Activated naive CD8-positive, alpha-beta T cell treated with anti-CD3 and anti-CD28 coated beads for 36 hours (primary cell): ENCODE results near the gene COL4A2. TPM values are rescaled to one million over a fixed set of nuclear protein-coding genes. Genes with fewer than 3 reads are reported as not detected.
"Not testable (repeated sequence)": the region's sequence is repeated elsewhere in the genome, so short reads cannot be mapped to it uniquely, and the experiment has no call there.

Experiments
- DNase-seq: peaks from one replicate; pipeline ENCODE4 v3.0.0; 2021
- H3K27ac Mint-ChIP-seq: one replicate; pipeline ENCODE4 v1.8.0; 2022; ENCODE audit warnings: mild to moderate bottlenecking, moderate library complexity, mixed read lengths
- H3K27me3 Mint-ChIP-seq: one replicate; pipeline ENCODE4 v1.8.0; 2022; ENCODE audit warnings: mild to moderate bottlenecking, mixed read lengths
- H3K36me3 Mint-ChIP-seq: one replicate; pipeline ENCODE4 v1.8.0; 2021; ENCODE audit warnings: mild to moderate bottlenecking, mixed read lengths
- H3K4me1 Mint-ChIP-seq: one replicate; pipeline ENCODE4 v1.8.0; 2021; ENCODE audit warnings: mixed read lengths
- H3K4me3 Mint-ChIP-seq: one replicate; pipeline ENCODE4 v1.8.0; 2022; ENCODE audit warnings: mild to moderate bottlenecking, moderate library complexity, mixed read lengths
- H3K9me3 Mint-ChIP-seq: one replicate; pipeline ENCODE4 v1.8.0; 2022; ENCODE audit warnings: mixed read lengths
- total RNA-seq, 2 experiments: library from RNA; stranded (reverse); gene quantifications; one replicate each; pipeline ENCODE4 v1.2.3, GENCODE V29; 2021

COL4A2 gene
- total RNA-seq, 2 experiments from 2014 or later, result not detected

DNA sequence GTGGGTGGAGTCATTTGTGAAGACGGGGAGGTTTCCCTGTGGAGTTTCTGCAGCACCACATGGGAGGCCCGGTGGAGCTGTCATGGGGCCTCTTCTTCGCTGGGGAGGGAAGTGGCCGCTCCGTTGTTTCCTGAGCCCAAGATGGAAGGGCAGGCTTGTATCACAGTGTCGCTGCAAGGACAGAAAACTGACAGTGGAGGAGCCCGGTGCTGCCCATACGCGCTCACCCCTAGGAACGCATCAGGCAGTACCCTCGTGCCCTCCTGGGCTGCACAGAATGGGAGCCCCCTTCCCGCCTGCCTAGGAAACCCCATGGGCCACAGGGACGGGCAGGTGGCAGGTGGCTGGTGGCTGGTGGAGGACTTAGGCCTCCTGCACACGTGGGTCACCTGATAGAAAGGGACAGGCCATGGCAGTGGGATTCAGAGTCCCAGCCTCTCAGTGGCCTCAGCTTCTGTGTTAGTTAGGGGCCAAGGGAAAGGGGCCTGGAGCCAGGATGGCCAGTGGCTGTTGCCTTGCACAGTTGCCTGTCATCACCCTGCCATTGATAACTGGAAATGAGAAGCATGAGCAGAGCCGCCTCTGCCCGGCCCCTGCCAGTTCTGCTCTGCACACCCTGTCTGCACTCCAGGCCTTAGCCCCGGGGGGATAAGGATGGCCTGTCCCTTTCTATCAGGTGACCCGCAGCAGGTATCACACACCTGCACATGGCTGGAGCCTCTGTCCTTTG lies 7.6 kb downstream of the COL4A2 start:
- DNase-seq, result no peak
- H3K36me3 Mint-ChIP-seq, result no peaks in the 10 kb centered on the region
- no peaks in the 10 kb centered on the region for H3K9me3 Mint-ChIP-seq
- H3K27ac Mint-ChIP-seq, result no peak overlapping the region
- no peak overlapping the region for H3K4me3 Mint-ChIP-seq
- H3K4me1 Mint-ChIP-seq, result peaks cover 2% of the 10 kb centered on the region
- H3K27me3 Mint-ChIP-seq, result peaks cover 69% of the 10 kb centered on the region

DNA sequence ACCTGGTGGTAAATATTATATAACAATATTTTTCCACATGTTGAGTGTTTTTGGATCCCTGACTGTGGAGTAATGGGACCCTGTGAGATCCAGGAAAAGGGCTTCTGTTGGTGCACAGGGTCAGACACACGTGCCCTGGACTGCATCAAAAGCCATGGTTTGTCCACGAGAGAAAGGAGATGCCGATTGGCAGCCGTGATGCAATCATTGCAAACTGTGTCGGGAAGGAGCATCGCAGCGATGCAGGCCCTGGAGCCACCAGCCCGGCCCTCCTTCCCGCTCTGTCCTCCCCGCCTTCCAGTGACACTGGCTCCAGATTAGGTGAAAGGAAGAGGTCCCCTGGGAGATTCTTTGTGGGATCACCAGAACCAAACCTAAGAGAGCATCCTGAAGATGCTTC lies 9.1 kb downstream of the COL4A2 start:
- no peak overlapping the region for H3K4me3 Mint-ChIP-seq
- H3K27ac Mint-ChIP-seq, result no peak overlapping the region
- H3K36me3 Mint-ChIP-seq, result no peaks in the 10 kb centered on the region
- DNase-seq, result no peak
- peaks cover 56% of the 10 kb centered on the region for H3K27me3 Mint-ChIP-seq
- H3K4me1 Mint-ChIP-seq, result peaks cover 6% of the 10 kb centered on the region
- H3K9me3 Mint-ChIP-seq, result no peaks in the 10 kb centered on the region

DNA sequence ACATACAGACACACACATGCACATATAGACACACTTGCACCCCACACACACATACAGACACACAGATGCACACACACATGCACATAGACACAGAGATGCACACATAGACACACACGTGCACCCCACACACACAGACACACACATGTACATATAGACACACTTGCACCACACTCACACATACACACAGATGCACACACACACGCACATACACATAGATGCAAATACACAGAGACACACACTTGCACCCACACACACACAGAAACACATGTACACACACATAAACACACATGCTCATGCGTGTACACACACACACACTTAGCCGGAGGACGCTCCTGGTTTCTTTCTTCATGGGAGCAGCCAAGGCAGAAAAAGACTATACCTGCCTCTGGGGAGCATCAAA lies 10.0 kb downstream of the COL4A2 start:
- H3K4me3 Mint-ChIP-seq, result no peak overlapping the region
- H3K4me1 Mint-ChIP-seq, result peaks cover 6% of the 10 kb centered on the region
- peaks cover 56% of the 10 kb centered on the region for H3K27me3 Mint-ChIP-seq
- no peak overlapping the region for H3K27ac Mint-ChIP-seq
- no peaks in the 10 kb centered on the region for H3K36me3 Mint-ChIP-seq
- DNase-seq, result no peak
- no peaks in the 10 kb centered on the region for H3K9me3 Mint-ChIP-seq

DNA sequence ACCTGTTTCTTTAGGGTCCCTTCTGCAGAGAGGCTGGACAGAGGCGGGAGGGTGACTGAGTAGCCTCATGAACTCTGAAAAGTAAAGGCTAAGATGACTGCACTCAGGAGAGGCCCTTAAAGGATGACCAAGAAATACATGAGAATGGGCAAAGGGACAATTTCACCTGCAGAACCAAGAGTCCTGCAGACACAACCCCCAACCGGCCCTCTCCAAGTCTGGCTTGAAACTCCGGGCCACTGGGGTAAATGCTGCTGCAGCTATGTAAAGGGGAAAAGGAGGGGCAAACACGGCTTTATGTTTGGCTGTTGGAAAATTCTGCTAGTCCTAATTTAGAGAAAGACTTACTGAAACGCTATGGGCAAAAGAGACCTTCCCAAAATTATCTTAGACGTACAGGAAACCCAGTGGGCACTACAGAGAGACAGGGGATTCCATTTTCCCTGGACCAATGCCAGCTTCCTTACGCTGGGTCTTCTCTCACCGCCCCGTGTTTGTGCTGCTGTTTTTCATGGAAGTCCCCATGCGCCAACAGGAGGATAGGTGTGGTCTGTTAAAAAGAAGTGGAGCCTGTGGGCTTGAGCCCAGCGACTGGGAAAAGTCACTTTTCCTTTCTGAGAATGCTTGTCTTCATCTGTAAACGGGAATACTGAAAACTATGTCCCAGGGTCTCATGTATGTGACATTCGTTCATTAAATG lies 10.6 kb downstream of the COL4A2 start:
- no peak for DNase-seq
- Mint-ChIP-seq H3K27me3 (peaks cover 56% of the 10 kb centered on the region), H3K9me3 (no peaks in the 10 kb centered on the region), H3K4me1 (peaks cover 6% of the 10 kb centered on the region), H3K4me3 (no peak overlapping the region), H3K27ac (no peak overlapping the region), H3K36me3 (no peaks in the 10 kb centered on the region)

DNA sequence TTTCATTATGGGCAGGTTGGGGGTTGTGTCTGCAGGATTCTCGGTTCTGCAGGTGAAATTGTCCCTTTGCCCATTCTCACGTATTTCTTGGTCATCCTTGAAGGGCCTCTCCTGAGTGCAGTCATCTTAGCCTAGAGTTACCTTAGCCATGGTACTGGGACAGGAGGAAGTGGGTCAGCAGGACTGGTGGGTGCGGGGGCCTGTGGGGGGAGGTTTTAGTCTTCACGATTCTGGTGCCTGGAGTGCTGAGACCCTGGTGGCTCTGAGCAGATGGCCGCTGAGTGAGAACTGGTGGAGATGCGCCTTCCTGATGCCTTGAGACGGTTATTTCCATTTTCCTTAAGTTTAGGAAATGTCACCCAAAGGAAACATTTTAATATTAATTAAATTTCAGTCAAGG lies 11.8 kb downstream of the COL4A2 start:
- Mint-ChIP-seq H3K9me3 (no peaks in the 10 kb centered on the region), H3K36me3 (no peaks in the 10 kb centered on the region), H3K27me3 (peaks cover 54% of the 10 kb centered on the region), H3K27ac (no peak overlapping the region), H3K4me1 (peaks cover 6% of the 10 kb centered on the region), H3K4me3 (no peak overlapping the region)
- no peak for DNase-seq

DNA sequence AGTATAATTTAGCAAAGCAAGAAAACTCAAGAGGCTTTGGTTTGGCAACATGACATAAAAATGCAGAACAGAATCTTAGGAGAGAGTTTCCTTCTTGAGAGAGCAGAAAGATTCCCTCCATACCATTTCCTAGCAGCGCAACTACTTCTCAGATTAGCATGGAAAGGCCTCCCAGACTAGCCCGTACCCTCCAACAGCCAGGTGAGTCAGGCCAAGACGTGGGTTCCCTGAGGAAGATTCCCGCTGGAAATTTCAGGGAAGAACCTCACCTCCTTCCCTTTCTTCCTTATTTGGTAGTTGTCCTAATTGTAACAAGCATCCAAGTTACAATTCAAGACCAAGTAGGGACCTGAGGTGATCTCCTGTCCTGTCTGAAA lies 12.3 kb downstream of the COL4A2 start:
- no peaks in the 10 kb centered on the region for H3K36me3 Mint-ChIP-seq
- no peak overlapping the region for H3K4me3 Mint-ChIP-seq
- DNase-seq, result no peak
- no peak overlapping the region for H3K27ac Mint-ChIP-seq
- H3K4me1 Mint-ChIP-seq, result peaks cover 6% of the 10 kb centered on the region
- H3K27me3 Mint-ChIP-seq, result peaks cover 54% of the 10 kb centered on the region
- no peaks in the 10 kb centered on the region for H3K9me3 Mint-ChIP-seq

DNA sequence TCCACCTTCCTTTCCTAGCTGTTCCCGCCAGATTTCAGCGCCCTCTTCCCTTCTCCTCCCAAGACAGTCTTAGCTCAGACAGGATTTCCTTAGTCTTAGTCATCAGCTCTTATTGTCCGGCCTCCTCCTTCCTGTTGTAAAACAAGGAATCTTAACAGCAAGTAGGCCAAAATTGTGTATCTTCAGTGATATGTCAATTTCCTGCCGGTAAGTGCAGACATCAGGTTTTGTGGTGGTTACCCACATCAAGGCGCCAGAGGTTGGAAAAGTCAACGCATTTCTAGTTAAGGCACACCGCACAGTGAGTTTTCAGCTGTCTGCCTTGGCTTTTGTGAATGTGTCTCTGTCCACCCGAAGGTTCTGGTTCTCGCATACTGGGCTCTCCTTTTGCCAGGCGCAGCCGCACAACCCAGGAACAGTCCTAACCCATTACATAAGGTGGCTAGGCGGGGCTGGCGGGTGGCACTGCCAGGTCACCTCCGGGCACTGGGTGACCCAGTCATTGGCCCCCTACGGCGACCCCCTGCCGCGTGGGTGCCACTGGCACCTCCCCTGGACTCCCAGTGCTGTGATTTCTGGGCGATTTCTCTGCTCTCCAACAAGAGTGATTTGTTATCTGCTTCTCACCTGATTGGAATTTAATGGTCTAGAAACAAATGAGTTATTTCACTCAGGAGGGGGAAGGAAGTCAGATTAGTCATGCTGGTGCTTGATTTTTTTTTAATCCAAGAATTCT lies 12.9 kb downstream of the COL4A2 start:
- Mint-ChIP-seq H3K4me3 (no peak overlapping the region), H3K27me3 (peaks cover 58% of the 10 kb centered on the region), H3K27ac (no peak overlapping the region), H3K36me3 (no peaks in the 10 kb centered on the region), H3K9me3 (no peaks in the 10 kb centered on the region), H3K4me1 (peaks cover 6% of the 10 kb centered on the region)
- DNase-seq, result peak; percentile 30

DNA sequence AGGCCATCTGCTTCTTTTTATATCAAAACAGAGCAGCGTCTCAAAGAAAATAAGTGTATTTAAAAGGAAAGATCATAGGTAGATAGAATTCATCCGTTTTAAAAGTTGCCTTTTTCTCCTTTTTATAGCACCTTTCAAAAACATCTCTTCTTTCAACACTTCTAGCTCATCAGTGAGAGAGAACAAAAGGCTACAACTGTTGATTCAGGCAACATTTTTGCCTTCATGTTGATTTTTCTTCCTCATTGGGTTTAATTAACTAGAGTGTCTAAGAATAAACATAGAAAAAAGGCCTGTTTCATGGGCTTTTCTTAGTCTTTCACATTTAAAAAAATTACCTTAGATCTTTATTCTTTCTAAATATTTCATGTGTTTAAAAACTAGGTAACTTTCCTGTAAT lies 13.6 kb downstream of the COL4A2 start:
- H3K27me3 Mint-ChIP-seq, result peaks cover 60% of the 10 kb centered on the region
- H3K4me3 Mint-ChIP-seq, result no peak overlapping the region
- H3K36me3 Mint-ChIP-seq, result no peaks in the 10 kb centered on the region
- H3K27ac Mint-ChIP-seq, result no peak overlapping the region
- peaks cover 6% of the 10 kb centered on the region for H3K4me1 Mint-ChIP-seq
- DNase-seq, result no peak
- H3K9me3 Mint-ChIP-seq, result no peaks in the 10 kb centered on the region

DNA sequence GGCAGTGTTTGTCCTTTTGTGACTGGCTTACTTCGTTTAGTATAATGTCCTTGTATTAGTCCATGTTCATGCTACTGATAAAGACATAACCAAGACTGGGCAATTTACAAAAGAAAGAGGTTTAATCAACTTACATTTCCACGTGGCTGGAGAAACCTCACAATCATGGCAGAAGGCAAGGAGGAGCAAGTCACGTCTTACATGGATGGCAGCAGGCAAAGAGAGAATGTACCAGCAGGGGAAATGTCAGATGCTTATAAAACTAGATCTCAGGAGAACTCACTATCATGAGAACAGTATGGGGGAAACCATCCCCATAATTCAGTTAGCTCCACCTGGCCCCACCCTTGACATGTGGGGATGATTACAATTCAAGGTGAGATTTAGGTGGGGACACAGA lies 14.5 kb downstream of the COL4A2 start:
- H3K27ac Mint-ChIP-seq, DNase-seq, H3K9me3 Mint-ChIP-seq, H3K4me3 Mint-ChIP-seq, H3K36me3 Mint-ChIP-seq, H3K4me1 Mint-ChIP-seq: not testable (repeated sequence)
- peaks cover 67% of the 10 kb centered on the region for H3K27me3 Mint-ChIP-seq

DNA sequence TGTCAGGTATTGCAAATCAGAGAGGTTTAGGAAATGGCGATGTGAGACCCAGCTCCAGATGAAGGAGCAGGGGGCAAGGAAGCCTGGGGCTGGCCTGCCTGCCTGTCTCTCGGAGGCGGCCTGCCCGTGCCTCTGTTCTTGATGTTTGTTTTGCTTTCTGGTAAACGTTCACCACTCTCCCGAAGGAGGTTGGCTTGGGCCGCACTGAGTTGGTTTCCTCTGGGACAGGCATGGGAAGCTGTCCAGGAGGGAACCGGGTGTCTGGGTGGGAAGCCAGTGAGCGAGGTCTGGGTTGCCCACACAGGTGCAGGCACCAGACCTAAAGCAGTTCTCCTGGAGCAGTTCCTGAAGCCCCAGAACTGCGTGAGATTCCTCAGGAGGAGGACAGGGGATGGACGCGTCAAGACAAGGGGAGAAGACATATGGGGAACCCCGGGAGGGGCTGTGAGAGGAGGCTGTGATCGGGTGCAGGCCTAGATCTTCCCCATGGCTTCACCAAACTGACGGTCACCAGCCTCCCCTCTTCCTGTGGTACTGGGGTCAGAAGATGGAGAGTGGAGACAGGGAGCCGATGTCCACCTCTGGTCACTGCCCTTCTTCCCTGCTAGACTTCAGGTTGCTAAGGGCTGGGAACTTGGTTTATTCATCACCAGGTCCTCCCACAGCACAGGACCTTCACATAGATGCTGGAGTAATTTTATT lies 15.2 kb downstream of the COL4A2 start:
- Mint-ChIP-seq H3K27me3 (peaks cover 69% of the 10 kb centered on the region), H3K27ac (no peak overlapping the region), H3K36me3 (no peaks in the 10 kb centered on the region), H3K4me1 (peaks cover 6% of the 10 kb centered on the region), H3K9me3 (no peaks in the 10 kb centered on the region), H3K4me3 (no peak overlapping the region)
- no peak for DNase-seq

DNA sequence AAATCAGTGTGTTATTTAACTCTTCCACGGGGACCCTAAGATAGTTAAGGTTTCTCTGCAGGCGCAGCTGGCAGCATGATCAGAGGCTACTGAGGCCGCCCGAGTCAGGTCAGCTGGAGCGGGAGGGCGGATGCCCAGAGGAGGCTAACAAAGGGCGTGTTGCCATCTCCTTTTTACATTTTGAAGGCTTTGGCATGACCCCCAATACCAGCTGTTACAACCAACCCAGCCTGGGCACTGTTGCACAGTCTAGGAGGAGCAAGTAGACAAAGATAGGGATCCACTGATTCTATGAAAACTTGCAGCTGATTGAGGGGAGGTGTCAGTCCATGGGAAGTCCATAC lies 15.7 kb downstream of the COL4A2 start:
- Mint-ChIP-seq H3K9me3 (no peaks in the 10 kb centered on the region), H3K27ac (no peak overlapping the region), H3K4me3 (no peak overlapping the region), H3K4me1 (peaks cover 6% of the 10 kb centered on the region), H3K27me3 (peaks cover 73% of the 10 kb centered on the region), H3K36me3 (no peaks in the 10 kb centered on the region)
- no peak for DNase-seq

DNA sequence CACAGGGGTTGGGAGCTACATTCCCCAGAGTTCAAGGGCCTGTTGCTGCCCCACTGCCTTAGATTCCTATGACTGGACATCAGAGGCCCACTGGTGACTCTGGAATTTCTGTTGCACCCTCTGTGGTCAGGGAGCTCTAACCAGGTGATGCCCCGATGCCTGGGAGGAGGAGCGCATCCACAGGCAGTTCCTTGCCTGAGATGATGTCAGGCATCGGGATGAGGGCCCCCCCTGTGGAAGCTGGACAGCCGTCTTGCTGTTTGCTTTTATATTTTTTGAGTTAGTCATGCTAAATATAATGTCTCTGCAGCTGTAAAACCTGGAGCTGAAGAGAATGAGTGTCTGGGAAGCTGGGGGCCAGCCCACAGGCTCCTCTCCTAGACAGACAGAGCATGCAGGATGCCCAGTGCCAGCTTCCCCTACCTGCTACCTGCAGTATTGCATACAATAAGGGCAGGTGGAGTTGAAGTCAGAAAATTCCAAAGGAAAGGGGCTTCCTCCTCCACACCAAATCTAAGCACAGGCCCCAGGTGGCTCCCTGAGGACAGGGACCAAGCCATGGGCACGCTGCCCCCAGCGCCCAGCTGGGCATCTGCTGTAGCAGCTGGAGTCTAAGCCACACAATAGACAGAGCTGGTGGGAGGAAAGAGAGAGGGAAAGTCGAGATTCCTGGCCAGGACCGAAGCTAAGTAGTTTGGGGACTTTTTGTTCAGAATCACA lies 16.2 kb downstream of the COL4A2 start:
- Mint-ChIP-seq H3K27me3 (peaks cover 71% of the 10 kb centered on the region), H3K36me3 (no peaks in the 10 kb centered on the region), H3K4me3 (no peak overlapping the region), H3K4me1 (peaks cover 6% of the 10 kb centered on the region), H3K9me3 (no peaks in the 10 kb centered on the region), H3K27ac (no peak overlapping the region)
- no peak for DNase-seq

DNA sequence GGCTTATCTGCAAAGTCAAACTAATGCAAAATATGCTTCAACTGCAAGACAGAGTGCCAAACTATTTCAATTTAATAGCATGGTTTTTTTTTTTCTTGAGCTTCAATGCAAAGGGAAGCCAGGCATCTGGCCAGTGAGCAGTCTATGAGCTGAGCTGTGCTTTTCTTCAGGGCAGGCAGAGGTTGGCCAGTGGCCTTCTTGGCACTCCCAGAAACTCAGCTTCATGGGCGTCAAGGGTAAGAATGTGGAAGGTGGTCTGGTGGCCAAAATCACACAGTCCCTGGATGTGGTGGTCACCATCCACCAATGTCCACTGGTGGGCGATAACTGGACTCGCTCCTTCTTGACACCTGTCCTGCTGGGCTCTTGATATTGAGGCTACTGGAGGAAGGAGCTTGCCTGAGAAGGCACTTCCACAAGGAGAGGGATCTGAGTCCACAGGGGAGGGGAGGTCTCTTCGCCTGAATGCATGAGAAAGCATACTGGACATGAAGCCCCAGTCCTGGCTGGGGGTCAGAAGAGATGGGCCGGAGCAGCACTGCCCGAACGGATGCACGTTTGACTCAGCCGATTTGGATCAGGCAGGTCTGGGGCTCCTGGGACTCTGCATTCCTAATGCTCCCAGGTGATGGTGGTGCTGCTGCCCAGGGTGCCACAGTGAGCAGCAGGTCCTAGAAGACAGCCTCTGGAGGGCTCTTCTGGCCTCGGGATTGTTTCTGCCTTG lies 17.1 kb downstream of the COL4A2 start:
- H3K4me3 Mint-ChIP-seq, result no peak overlapping the region
- H3K27ac Mint-ChIP-seq, result no peak overlapping the region
- H3K9me3 Mint-ChIP-seq, result no peaks in the 10 kb centered on the region
- DNase-seq, result no peak
- H3K27me3 Mint-ChIP-seq, result peaks cover 65% of the 10 kb centered on the region
- H3K36me3 Mint-ChIP-seq, result no peaks in the 10 kb centered on the region
- H3K4me1 Mint-ChIP-seq, result peaks cover 6% of the 10 kb centered on the region

DNA sequence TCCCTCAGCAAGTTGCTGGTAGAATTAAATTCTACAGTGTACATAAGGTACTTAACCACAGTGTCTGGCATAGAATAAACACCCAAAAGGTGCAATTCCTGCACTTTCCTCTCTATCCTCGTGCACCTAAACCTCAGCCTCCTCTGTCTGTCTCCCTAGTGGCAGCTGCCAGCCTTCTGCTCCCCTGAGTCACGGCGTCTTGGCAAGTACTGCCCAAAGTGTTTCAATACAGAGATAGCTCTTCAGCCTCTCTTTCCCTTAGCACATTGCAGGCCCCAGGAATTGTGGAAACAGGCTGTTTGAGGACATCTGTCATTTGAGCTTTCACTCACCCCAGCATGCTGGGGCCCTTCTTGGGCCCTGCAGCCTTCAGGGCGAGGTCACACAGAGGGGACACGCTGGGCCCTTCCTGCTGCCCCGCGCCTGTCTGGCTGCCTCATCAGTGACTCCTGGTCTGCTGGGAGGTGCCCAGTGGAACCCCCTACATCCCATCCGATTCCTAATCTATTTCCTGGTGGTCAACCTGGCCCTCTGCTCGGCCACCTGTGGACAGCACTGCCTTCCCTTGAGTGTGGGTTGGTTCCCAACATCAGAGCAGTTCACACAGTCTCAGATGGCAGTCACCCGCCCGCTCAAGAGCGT lies 19.3 kb downstream of the COL4A2 start:
- DNase-seq, result no peak
- no peaks in the 10 kb centered on the region for H3K9me3 Mint-ChIP-seq
- peaks cover 64% of the 10 kb centered on the region for H3K27me3 Mint-ChIP-seq
- H3K4me3 Mint-ChIP-seq, result no peak overlapping the region
- H3K36me3 Mint-ChIP-seq, result no peaks in the 10 kb centered on the region
- H3K4me1 Mint-ChIP-seq, result no peaks in the 10 kb centered on the region
- no peak overlapping the region for H3K27ac Mint-ChIP-seq
